Suprapubic skin (tissue), 4 donors: Measurements from ENCODE around the gene CUL1.

ENCODE experiments used
- CTCF ChIP-seq, 2 donors: fragments of 200-600 bp in 1 of 2; fragments of 450-650 bp in 1 of 2; sonication (generic) in 1 of 2; IDR thresholded peaks; one replicate each; pipeline ENCODE4 v1.5.1; 2016 to 2019; ENCODE audit warnings: antibody characterized with exemption in 2 of 2, mild to moderate bottlenecking in 1 of 2, moderate library complexity in 1 of 2
- EP300 ChIP-seq: sonication (generic); formaldehyde crosslinking; IDR thresholded peaks from one replicate; pipeline ENCODE4 v1.6.1; 2017; ENCODE audit warnings: antibody characterized with exemption
- POLR2A ChIP-seq, 2 donors: fragments of 450-650 bp; IDR thresholded peaks; one replicate each; pipeline ENCODE4 v1.6.1; 2017; ENCODE audit warnings: antibody characterized with exemption in 2 of 2, mild to moderate bottlenecking in 2 of 2, moderate library complexity in 2 of 2
- POLR2AphosphoS5 ChIP-seq, 3 donors: sonication (generic); formaldehyde crosslinking; IDR thresholded peaks; one replicate each; pipeline ENCODE4 v1.6.1; 2017; ENCODE audit warnings: antibody characterized with exemption in 3 of 3

DNA sequence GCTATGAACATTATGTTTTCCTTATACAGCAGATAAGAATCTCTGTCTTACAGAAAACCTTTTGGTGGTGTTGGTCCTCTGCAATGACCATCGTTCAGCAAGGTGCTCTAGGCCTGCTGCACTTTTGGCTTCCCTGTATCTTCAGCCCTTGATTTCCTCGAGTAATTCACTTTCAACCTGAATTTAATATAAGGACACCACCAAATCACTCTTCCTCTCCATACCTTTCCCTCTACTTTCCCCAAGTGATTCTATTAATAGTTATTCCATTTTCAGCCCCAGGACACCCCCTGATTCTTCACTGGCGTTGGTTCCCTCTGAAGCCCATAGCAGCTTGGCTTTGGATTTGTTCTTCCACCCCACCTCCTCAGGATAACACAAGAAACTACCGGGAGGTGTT is 113.2 kb downstream of the CUL1 start:
- TF ChIP-seq CTCF (IDR thresholded peaks at IDR 0.05), result no peak
- no peak for TF ChIP-seq POLR2A (IDR thresholded peaks at IDR 0.05)
- TF ChIP-seq EP300, result no peak
- no peak for TF ChIP-seq POLR2AphosphoS5 (IDR thresholded peaks at IDR 0.05)
